ENCODE results near the gene CHAT.

The CHAT gene

DNA sequence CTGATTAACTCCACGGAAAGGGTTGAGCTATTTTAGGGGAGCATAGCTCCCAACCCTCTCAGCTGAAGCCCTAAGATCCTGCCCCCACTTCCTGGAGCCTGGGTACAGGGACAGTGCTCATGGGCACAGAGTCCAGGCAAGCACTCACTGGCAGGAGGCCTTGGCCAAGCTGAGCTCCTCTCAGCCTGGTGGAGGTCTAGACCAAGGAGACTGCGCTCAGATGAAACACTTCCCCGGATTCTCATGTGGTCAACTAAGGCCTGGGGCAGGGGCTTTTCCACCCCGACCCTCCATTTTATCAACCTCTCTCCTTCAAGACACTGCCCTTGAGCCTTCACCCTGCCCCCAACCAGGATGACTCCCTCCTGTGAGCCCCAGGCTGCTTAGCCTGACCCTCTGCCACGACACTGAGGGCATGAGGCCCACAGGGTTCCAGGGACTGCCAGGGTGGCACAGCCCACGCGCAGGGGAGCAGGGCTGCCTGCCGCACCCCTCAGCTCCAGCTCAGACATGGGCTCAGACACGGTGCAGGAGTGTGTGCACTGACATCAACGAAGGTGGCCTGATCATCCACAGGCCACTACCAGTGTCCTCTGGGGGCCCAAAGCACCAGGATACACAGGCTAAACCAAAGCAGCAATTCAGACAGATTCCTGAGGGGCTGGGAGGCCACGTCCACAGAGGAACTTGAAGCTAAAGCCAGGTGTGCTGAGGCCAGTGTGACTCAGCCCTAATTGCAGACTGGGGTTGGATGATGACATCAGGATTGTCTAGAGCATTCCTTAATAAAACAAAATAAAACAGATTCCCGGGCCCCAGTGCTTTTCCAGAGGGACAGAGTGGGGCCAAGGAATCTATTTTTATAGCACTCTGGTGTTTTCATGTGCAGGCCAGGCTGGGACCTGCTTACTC lies 18.8 kb downstream of the CHAT start:
- TF ChIP-seq, protein P1, sequence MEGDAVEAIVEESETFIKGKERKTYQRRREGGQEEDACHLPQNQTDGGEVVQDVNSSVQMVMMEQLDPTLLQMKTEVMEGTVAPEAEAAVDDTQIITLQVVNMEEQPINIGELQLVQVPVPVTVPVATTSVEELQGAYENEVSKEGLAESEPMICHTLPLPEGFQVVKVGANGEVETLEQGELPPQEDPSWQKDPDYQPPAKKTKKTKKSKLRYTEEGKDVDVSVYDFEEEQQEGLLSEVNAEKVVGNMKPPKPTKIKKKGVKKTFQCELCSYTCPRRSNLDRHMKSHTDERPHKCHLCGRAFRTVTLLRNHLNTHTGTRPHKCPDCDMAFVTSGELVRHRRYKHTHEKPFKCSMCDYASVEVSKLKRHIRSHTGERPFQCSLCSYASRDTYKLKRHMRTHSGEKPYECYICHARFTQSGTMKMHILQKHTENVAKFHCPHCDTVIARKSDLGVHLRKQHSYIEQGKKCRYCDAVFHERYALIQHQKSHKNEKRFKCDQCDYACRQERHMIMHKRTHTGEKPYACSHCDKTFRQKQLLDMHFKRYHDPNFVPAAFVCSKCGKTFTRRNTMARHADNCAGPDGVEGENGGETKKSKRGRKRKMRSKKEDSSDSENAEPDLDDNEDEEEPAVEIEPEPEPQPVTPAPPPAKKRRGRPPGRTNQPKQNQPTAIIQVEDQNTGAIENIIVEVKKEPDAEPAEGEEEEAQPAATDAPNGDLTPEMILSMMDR (IDR thresholded peaks at IDR 0.05; ENCODE audit: low read depth, low read length), result no peak
- H3K4me3 ChIP-seq (ENCODE audit: low read depth, low read length), result no peak overlapping the region
- DNase-seq (ENCODE audit: low read depth, low spot score), result no peak
- in situ Hi-C loops (cut with HindIII; ENCODE audit: low sequenced_read_pairs), result no loop called here

DNA sequence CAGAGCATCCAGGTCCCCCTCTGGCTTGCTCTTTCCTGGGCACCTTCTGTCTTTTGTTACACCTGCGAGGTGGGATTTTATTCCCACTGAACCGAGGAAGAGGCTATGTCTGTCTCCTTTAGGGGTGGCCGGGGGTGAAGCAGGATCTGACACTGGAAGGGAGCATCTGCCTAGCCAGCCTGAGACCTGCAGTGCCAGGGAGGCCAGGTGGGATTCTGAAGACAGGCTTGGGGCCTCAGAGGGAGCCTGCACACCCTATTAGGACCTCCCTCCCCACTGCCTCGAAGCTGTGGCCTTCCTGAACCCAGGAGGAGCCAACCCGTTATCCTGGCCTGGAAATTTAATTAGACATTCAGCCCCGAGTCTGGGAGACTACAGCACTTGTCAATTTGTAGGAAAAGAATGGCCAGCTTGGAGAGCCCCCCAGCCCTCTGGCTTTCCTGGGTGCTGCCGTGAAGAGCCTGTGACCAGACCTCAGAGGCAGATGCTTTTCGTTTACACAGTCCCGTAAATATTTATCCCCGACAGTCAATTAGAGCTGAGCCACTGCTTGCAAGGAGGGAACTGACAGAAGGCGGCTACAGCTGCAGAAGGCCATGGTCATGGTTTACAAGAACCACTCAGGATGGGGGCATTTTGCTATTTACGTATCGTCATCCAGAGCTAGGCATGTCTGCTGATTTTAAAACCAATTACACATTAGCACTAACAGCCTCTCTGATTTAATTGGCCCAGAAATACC lies 19.7 kb downstream of the CHAT start:
- no peak for DNase-seq (ENCODE audit: low read depth, low spot score)
- in situ Hi-C loops (cut with HindIII; ENCODE audit: low sequenced_read_pairs), result no loop called here
- H3K4me3 ChIP-seq (ENCODE audit: low read depth, low read length), result no peak overlapping the region
- TF ChIP-seq, protein P1 (IDR thresholded peaks at IDR 0.05; ENCODE audit: low read depth, low read length), result no peak

DNA sequence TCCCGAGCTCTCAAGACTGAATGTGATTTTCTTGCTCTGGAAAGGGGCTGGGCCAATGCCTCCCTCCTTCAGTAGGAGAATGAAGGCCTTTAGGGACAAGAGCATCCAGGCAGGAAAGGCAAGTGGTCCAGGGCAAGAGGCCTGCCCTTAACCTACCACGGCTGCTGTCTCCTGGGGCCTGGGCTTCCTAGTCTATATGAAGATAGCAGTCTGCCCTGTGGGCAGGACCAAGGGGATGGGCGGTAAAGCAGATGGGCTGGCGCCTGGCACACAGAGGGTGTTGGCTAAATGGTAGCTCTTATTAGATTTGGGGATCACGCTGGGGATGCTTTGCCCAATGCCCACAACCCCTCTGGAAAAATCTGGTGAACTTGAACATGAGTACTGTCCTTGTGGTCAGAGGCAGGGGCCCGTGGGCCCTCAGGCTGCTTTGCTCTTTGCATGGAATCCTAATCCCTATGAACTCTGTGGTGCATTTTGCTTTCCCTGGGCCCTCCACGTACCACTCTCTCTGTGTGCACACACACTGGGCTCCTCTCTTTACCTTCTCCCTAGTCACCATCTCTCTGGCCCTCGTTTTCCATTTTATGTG lies 20.3 kb downstream of the CHAT start:
- no peak overlapping the region for H3K4me3 ChIP-seq (ENCODE audit: low read depth, low read length)
- DNase-seq (ENCODE audit: low read depth, low spot score), result no peak
- in situ Hi-C loops (cut with HindIII; ENCODE audit: low sequenced_read_pairs), result no loop called here
- TF ChIP-seq, protein P1 (IDR thresholded peaks at IDR 0.05; ENCODE audit: low read depth, low read length), result no peak

DNA sequence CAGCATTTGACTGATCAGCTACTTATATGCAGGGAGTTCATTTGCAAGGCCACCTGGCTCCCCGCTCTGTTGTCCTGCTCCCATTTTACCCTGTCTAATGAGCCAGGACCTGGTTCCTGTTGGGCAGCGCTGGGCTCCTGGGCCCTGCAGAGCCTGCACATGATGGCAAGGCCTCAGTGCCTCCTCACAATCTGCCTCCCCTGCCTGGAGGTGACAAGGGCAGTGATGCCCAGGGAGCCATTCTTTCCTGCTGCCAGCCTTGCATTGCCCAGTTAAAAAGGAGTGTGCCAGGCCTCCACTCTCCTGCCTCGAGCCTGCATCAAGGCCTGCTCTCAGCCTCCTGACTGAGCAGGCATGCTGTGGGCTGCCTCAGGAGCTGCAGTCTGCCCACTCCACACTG lies 28.5 kb downstream of the CHAT start:
- TF ChIP-seq, protein P1 (IDR thresholded peaks at IDR 0.05; ENCODE audit: low read depth, low read length), result no peak
- in situ Hi-C loops (cut with HindIII; ENCODE audit: low sequenced_read_pairs), result no loop called here
- DNase-seq (ENCODE audit: low read depth, low spot score), result no peak
- H3K4me3 ChIP-seq (ENCODE audit: low read depth, low read length), result no peak overlapping the region

DNA sequence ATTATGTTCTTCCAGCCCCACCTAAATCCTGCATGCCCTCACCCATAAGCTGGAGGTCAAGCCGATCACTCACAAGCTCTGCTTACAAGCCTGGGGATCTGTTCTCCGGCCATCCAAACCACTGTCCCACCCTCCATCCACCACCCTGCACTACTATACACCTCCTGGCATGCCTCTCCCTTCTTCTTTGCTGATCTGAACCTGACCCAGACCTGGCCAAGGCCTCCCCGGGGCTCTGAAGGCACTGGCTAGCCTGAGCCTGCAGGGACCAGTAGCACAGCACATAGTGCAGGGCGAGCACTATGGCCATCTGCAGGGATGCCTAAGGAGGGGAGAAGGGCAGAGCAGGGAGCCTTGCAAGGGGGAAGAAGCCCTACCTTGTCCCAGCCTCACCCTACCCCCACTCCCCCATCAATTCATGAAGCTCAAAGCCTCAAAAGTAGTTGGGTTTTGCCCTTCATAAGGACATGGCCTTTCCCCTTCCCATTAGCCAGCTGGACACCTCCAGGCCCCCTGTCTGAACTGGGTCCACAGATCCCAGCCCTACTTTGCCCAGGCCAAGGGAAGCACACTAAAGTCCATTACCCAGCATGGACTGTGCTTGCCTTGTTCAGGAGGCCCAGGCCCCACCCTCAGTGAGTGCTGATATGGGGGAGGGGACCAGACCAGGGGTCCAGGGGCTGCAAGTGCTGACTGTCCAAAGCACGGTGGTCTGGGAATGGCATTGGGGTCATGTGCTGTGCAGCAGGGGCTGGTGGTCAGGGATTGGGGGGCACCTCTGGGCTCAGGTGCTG lies 29.6 kb downstream of the CHAT start:
- H3K4me3 ChIP-seq (ENCODE audit: low read depth, low read length), result no peak overlapping the region
- TF ChIP-seq, protein P1 (IDR thresholded peaks at IDR 0.05; ENCODE audit: low read depth, low read length), result no peak
- in situ Hi-C loops (cut with HindIII; ENCODE audit: low sequenced_read_pairs), result no loop called here
- no peak for DNase-seq (ENCODE audit: low read depth, low spot score)

Data from astrocyte of the spinal cord (primary cell).